ENCODE results near the gene KLHL6. TPM values are rescaled to one million over a fixed set of nuclear protein-coding genes. Genes with fewer than 3 reads are reported as not detected.
A peak's percentile ranks its signal among the peaks of the same experiment; 100 is the strongest.

Gene KLHL6
- total and polyA plus RNA-seq, 2 of the 8 experiments (the other 6 are each of a cell fraction or from before 2014, with no cell fraction given) = 0.05 TPM; not detected in 1

DNA sequence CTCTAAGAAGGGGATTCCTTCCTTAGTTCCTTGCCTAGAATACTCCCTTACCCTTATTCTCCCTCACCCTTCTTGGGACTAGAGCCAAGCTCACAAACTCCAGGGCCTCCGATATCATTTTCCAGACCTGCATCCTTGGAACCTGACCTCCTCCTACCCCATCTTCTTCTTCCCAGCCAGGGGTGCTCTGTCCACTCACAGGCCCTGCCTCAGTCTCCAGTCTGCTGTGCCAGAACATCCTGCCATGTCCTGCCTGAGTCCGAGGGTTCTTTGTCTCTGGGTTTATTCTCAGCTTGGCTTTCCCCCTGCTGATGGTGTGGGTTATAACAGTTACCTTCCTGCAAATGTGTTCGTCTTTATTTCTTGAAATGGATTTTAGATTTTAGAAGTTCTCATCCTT lies 67.2 kb downstream of the KLHL6 start:
- no peak overlapping the region for H3K18ac ChIP-seq (ENCODE audit: extremely low read depth, low read length)
- H3K79me2 ChIP-seq (ENCODE audit: control insufficient read depth in 1 of 2, insufficient read depth in 2 of 2, low read length in 2 of 2) = no peaks in the 10 kb centered on the region
- no peak for TF ChIP-seq RNF2 (IDR thresholded peaks at IDR 0.05; ENCODE audit: borderline replicate concordance, low read depth, low read length, missing control alignments, poor library complexity, severe bottlenecking)
- TF ChIP-seq MAFK (IDR thresholded peaks at IDR 0.05; ENCODE audit: low read depth, low read length) = no peak
- no peak for TF ChIP-seq CBX8 (IDR thresholded peaks at IDR 0.05; ENCODE audit: borderline replicate concordance, low read depth, low read length)
- TF ChIP-seq CHD2 (IDR thresholded peaks at IDR 0.05; ENCODE audit: low read length) = no peak
- TF ChIP-seq CHD1 (IDR thresholded peaks at IDR 0.05; ENCODE audit: low read depth, low read length) = no peak
- TF ChIP-seq EZH2 (IDR thresholded peaks at IDR 0.05; ENCODE audit: low read depth, low read length, severe bottlenecking) = no peak
- TF ChIP-seq SUZ12 (IDR thresholded peaks at IDR 0.05; ENCODE audit: low read length) = no peak
- no peaks in the 10 kb centered on the region for H3K36me3 ChIP-seq (ENCODE audit: control insufficient read depth in 2 of 4, insufficient read depth in 4 of 4, low read length in 3 of 4)
- no peak overlapping the region for H3K9ac ChIP-seq (replicated peaks in 1 of 4; ENCODE audit: extremely low read depth in 1 of 4, low read depth in 3 of 4, low read length in 3 of 4)
- H2BK5ac ChIP-seq (ENCODE audit: low read depth, low read length) = no peak overlapping the region
- no peak overlapping the region for H2AFZ ChIP-seq (ENCODE audit: low read length)
- no peak overlapping the region for H2BK120ac ChIP-seq (replicated peaks; ENCODE audit: low read depth, low read length)
- POLR2A ChIA-PET (ENCODE audit: partially characterized antibody) = interaction anchor here (1.1 kb wide), 1 partner anchor 209 kb away, joined by 3 read pairs; the partner anchor contains the start of gene YEATS2
- CTCF ChIA-PET (ENCODE audit: partially characterized antibody) = interaction anchor here (0.6 to 5.6 kb wide), 12 partner anchors 9 to 279 kb away, joined by 3 to 46 read pairs (median 4); no protein-coding TSS in a partner anchor
- H4K8ac ChIP-seq (ENCODE audit: extremely low read depth, insufficient read depth, low read length) = no peak overlapping the region
- H4K5ac ChIP-seq (ENCODE audit: insufficient read length, low read depth, low read length) = no peak overlapping the region
- no peak overlapping the region for H2BK20ac ChIP-seq (ENCODE audit: low read length)
- no peak overlapping the region for H3K27ac ChIP-seq (ENCODE audit: low read depth, low read length)
- H3K4me2 ChIP-seq (ENCODE audit: insufficient read depth in 1 of 2, low read depth in 2 of 2, low read length in 2 of 2) = no peak overlapping the region
- FAIRE-seq (no peak), DNase-seq (ENCODE audit: low read depth in 1 of 2, low spot score in 2 of 2) (peak in 1 of 2 experiments; percentile 32)
- H3K4me3 ChIP-seq (ENCODE audit: extremely low read depth in 1 of 4, insufficient read depth in 2 of 4, low read depth in 3 of 4, low read length in 4 of 4) = no peak overlapping the region
- H3K4ac ChIP-seq (replicated peaks; ENCODE audit: insufficient read length, low read depth, low read length) = no peak overlapping the region
- no peaks in the 10 kb centered on the region for H4K20me1 ChIP-seq (replicated peaks in 1 of 2; ENCODE audit: control insufficient read depth in 1 of 2, insufficient read depth in 2 of 2, low read length in 2 of 2)
- 93% methylated on average over 3 of the region's 3 CpGs; no CpG with 5 or more reads in 1 of the 2 experiments for WGBS, 2 experiments (ENCODE audit: extremely low coverage in 1 of 2, insufficient coverage in 1 of 2, insufficient read length in 1 of 2, insufficient replicate concordance in 2 of 2, low coverage in 1 of 2, low lambda C conversion rate in 2 of 2, missing lambda C conversion rate in 1 of 2)
- no peak overlapping the region for H2AK5ac ChIP-seq (ENCODE audit: low read depth, low read length)
- no peak overlapping the region for H3K14ac ChIP-seq (ENCODE audit: insufficient read length)
- peak overlapping the region; percentile 23 for H4K91ac ChIP-seq (replicated peaks; ENCODE audit: insufficient read length, low read length)
- H2BK15ac ChIP-seq (ENCODE audit: low read length) = no peak overlapping the region; the same call in 1 of the 2 replicates
- no peaks in the 10 kb centered on the region for H3K23me2 ChIP-seq (ENCODE audit: low read depth, low read length)
- H3K9me3 ChIP-seq (ENCODE audit: insufficient read depth in 2 of 2, low read depth in 1 of 2, low read length in 1 of 2) = no peaks in the 10 kb centered on the region
- H3K79me1 ChIP-seq (ENCODE audit: low read depth, low read length) = no peaks in the 10 kb centered on the region
- H3K27me3 ChIP-seq (replicated peaks in 1 of 4; ENCODE audit: control insufficient read depth in 3 of 4, extremely low read depth in 1 of 4, insufficient read depth in 3 of 4, low read length in 3 of 4) = no peaks in the 10 kb centered on the region
- no peak overlapping the region for H3K23ac ChIP-seq (ENCODE audit: insufficient read length)
- H2BK12ac ChIP-seq (ENCODE audit: low read depth, low read length) = no peak overlapping the region
- peaks cover 0 to 12% (median 8%) of the 10 kb centered on the region in 4 experiments; a peak in 5 of 7 replicates for H3K4me1 ChIP-seq (replicated peaks in 1 of 4; ENCODE audit: control insufficient read depth in 3 of 4, insufficient read depth in 4 of 4, low read length in 3 of 4)
- no peak overlapping the region for H3K56ac ChIP-seq (replicated peaks; ENCODE audit: insufficient read length, low read depth, low read length)
